GM19463 (cell line): ENCODE measurements around the gene PRIMA1.

Source experiments
- ATAC-seq: cut with Tn5 transposase; IDR thresholded peaks from one replicate; pipeline ENCODE4 v1.9.1; 2021; ENCODE audit warnings: mild to moderate bottlenecking, moderate library complexity; ENCODE audit not compliant: unreplicated experiment

PRIMA1 gene

DNA sequence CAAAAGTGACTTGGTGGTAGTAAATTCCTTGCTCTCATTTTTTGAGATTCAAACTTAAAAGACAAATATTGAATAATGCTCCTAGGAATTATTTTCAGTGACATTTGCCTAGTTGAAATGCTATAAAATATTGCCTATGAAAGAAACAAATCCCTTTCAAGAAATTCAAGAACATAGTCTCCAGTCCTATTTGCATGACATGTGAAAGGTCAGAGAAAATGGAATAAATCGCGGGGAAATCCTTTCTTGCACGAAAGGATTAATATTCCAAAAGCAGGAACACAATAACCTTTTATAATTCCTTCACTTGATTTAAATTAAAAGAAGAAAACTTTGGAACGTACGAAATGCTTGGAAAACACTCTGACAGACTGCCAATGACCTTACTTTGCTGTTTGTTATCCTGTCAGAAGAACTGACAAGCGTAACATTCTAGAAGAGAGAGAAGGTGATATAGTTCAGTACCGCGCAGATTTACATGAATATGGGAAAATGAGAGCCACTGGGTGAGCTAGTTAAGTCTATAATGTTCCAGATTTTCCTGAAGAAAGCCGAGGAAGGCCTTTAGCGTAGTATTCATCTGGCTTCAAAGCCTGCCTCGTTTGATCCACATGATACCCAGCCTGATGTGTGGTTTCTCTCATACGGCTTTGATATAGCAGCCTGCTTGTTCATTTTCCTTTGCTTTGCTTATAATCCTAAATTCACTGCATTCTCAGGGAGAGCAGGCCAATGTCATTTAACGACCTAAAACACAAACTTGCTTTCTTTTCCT is 103.0 kb downstream of the PRIMA1 start:
- ATAC-seq: no peak

DNA sequence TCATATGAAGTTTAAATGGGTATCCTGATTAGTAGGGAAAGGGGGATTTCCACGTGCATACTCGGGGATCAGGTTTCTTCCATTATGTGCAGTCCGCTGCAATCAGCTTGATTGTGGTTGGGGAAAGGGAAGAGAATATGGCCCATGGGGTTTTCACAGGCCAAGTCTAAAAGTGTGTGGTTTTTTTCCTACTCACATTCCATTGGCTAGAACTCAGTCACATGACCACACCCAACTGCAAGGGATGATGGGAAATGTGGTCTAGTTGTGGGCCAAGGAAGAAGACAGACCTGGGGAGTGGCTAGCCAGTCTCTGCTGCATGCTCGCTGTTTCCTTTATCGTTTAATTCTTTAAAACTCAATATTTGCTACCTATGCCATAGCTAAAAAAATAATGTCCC is 105.1 kb downstream of the PRIMA1 start:
- no peak for ATAC-seq

DNA sequence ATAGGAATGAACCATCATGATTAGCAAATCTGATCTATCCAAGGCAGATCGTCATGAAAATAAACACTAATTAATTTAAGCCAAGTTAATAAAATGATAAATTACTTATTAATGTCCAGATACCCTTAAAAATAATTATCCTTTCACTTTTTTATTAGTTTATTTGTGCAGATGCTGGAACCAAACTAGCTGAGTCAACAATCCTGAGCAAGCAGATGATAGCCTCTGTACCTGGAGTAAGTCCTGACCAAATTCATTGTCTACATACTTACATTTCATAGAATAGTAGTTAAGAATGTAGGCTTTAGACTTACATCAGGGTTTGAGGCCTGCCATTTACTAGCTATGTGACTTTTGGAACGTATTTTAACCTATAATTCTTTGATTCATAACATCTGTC is 105.8 kb downstream of the PRIMA1 start:
- no peak for ATAC-seq

DNA sequence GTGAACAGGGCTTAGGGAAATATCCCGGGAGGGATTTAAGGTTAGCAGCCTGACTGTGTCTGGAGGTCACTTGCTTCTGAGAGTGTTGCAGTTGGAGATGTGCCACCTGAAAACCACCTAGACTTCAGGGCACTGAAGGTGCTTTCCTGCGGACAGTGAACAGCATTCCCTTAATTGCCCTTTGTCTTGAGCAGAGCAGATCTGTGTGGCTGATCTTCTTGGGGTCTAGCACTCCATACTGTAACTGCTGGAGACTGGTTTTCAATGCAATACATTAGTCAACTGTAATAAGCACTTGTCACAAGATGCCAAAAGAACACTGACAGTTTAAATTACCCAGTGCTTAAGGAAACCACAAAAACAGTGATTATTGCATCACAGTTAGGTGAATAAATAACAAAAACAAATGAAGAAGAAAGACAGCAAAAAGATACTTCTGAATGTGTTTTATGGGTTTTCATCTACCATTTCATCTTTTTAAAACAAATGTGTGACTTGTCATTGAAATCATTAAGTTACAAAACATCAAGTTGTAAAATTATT is 111.8 kb downstream of the PRIMA1 start:
- ATAC-seq: no peak

DNA sequence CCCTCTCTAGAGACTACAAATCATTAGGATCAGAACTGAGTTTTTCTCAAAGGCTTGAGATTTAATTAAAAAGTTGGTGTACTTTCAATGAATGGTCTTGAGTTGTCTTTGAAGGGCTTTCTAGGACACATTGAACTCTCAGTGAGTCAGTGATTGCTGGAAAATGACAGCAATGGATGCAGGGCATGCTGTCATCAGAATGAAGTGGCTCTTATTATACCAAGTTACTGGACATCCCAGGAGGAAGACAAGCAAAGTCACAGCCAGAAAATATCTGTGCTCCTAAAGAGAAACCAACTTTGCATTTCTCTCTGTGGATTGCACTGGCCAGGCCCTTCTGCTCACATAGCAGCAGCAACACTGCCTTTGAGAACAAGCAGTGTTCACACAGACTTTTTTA is 112.6 kb downstream of the PRIMA1 start:
- ATAC-seq: no peak

DNA sequence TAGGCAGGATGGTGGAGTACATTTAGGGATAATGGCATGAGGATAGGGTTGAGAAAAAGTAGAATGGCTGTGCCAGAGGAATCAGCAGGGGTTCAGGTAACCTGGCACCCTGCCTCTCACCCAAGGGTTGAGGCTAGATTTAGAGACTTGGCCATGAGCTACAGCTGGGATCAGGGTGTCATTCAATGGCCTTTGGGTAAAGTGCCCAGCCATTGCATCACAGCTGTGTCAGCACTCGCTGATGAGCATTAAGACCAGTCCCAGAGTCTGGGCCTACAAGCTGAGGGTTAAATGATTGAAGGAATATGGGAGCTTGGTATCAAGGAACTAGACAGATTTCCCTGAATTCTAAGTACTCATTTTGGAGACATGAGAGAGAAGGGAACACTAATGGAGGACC is 113.9 kb downstream of the PRIMA1 start:
- no peak for ATAC-seq

DNA sequence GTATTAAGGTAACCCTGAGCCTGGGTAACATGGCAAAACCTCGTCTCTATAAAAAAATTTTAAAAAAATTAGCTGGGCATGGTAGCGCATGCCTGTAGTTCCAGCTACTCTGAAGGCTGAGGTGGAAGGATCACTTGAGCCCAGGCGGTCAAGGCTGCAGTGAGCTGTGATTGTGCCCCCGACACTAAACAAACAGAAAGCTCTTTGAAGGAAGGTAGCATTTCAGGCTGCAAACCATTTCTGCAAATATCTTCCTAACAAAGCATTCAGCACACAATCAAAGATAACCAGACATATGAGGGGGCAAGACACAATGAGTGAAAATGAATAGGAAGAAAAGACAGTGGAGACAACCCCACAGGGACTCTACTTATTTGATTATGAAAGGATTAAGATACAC is 118.7 kb downstream of the PRIMA1 start:
- ATAC-seq: no peak
